WI38 (cell line): ENCODE data around the gene R3HCC1L.

Source experiments
- H3K4me3 ChIP-seq: 2 replicates; pipeline ENCODE4 v1.5.1; 2011; ENCODE audit warnings: low read depth, mild to moderate bottlenecking, control low read depth, low read length
- TF ChIP-seq, protein P1 (sequence below): IDR thresholded peaks from 2 replicates; pipeline ENCODE4 v1.5.1; 2012; ENCODE audit warnings: low read depth, mild to moderate bottlenecking, control low read depth, low read length

The R3HCC1L gene

DNA sequence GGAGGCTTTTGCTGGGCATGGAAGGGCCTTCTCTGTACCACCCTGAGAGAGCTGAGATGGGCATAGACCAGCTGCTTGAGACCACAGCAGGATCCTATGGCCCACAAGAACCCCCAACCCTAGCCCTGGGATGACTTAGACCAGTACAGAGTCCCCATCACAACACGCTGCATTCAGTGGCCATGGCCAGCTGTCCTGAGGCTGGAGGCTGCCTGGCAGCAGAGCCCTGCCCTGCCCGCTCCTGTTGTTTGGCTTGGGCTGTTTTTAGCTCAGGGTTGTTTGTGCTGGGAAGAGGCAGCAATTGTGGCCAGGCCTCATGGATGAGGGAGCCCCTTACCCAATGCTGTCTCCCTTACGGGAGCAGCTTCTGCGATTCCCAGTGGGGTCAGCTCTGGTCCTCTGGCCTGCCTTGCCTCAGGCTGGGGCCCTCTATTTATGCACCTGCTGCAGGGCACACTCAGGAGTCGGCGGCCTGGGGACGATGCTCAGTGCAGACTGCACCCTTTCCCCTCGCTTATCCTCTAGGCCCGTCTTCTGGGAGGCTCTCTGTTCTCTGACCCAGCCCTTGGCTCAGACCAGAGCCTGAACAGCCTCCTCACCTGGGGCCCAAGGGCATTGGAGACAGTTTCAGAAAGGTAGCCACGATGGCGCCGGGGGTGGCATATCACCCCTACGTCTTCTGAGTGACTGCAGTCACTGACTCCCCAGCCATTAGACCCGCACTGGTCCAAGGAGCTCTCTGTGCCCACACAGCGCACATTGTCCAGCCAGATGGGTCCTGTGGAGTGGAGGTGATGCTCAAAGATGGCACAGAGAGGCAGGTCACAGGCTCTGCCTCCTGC, 127.2 kb downstream of the R3HCC1L start:
- TF ChIP-seq, protein P1, sequence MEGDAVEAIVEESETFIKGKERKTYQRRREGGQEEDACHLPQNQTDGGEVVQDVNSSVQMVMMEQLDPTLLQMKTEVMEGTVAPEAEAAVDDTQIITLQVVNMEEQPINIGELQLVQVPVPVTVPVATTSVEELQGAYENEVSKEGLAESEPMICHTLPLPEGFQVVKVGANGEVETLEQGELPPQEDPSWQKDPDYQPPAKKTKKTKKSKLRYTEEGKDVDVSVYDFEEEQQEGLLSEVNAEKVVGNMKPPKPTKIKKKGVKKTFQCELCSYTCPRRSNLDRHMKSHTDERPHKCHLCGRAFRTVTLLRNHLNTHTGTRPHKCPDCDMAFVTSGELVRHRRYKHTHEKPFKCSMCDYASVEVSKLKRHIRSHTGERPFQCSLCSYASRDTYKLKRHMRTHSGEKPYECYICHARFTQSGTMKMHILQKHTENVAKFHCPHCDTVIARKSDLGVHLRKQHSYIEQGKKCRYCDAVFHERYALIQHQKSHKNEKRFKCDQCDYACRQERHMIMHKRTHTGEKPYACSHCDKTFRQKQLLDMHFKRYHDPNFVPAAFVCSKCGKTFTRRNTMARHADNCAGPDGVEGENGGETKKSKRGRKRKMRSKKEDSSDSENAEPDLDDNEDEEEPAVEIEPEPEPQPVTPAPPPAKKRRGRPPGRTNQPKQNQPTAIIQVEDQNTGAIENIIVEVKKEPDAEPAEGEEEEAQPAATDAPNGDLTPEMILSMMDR, result no peak
- H3K4me3 ChIP-seq, result no peak overlapping the region

DNA sequence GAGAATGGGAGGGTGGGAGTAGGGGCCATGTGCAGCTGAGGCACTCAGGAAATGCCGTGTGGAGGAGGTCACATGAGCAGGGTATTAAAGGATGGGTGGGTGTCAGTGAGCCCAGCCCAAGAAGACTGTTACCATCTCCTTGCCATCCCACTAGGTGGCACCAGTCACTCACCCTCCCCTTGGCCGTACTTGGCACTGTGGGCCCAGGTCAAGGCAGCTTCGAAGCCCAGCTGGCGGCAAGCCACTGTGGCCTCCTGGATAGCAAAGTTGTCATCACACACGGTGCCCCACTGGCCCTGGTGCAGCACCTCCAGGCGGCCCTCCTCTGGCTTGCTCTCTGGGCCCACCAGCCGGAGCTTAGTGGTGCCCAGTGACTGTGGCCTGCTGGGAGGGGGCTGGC, 128.1 kb downstream of the R3HCC1L start:
- TF ChIP-seq, protein P1, result peak; percentile 37; the same call in 1 of the 2 replicates

DNA sequence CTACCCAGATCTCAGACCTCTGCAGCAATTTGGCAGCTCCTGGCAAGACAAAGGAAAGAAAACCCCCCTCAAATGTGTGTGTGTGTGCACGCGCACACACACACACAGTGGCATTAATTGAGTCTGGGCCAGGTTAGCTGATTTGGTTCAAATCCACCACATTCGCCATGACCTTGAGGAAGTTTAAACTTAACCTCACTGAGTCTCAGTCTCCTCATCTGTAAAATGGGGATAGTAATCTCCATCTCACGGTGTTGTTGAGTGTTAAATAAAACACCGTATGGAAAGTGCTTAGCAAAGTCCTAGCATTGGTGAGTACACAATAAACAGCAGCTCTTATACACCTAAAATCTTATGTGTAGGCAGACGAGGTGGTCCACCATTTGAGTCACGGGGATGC, 128.6 kb downstream of the R3HCC1L start:
- TF ChIP-seq, protein P1, result no peak
- no peak overlapping the region for H3K4me3 ChIP-seq

More for the DNA sequence above, 128.1 kb downstream of the R3HCC1L start:
- H3K4me3 ChIP-seq, result no peak overlapping the region

DNA sequence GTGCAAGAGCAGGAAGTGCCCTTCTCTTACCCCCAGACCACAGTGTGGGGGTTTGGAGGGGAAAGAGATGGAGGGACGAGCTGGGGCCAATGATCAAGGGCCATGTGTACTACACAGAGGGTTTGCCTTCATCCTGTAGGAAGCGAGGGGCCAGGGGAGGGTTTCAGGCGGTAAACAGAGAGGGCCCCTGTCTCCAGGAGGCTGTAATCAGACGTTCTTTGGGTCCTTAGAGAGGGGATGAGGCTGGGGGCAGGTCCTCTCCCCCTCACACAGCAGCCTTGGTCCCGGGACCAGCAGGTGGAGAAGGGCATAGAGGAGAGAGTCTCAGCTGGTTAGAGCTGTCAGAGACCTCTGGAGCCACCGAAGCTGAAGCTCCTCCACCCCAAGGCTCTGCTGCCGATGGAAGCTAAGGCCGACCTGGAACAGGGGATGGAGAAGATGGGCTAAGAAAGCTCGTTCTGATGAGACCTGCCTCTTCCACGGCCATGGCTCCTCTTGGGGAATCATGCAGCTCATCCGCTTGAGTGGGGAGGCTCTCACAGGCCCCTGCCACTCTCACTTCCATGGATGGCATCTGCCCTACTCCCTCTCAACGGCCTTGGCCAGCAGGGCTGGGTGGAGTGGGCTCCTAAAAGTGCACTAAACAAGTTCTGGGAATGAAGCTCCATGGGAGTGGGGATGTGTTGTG, 130.1 kb downstream of the R3HCC1L start:
- no peak overlapping the region for H3K4me3 ChIP-seq
- TF ChIP-seq, protein P1, result no peak

DNA sequence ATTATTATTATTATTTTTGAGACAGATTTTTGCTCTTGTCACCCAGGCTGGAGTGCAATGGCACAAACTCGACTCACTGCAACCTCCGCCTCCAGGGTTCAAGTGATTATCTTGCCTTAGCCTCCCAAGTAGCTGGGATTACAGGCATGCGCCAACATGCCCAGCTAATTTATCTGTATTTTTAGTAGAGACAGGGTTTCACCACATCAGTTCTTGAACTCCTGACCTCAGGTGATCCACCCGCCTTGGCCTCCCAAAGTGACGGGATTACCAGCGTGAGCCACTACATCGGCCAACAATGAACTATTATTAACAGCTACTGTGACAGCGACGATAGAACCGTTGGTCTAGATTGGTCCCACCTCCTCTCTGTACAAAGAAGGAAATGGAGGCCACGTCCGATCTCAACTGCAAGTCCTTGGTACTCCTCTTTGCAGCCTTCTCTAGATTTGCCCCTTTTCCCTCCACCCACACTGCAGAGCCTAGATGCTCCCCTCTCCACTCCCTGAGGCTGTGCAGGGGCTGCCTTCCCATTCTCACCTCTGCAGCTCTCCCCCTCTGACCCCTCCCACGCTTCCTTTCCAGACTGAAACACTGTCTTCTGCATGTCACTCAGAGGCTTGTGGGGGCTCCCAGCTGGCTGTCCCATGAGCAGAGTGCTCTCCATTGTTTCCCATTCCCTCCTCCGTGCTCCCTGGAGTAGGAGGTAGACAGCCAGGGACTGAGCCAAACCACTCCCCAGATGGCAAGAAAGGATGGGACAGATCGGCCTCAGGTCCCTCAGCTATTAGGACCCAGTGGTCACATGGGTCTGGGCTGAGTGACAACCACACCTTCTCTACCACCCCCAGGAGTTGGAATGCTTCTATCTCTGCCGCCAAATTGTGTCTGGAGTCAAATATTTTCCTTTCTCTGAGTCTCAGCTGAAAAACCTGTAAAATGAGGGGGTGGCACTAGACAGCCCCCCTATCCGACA, 131.2 kb downstream of the R3HCC1L start:
- TF ChIP-seq, protein P1, result no peak
- no peak overlapping the region for H3K4me3 ChIP-seq

DNA sequence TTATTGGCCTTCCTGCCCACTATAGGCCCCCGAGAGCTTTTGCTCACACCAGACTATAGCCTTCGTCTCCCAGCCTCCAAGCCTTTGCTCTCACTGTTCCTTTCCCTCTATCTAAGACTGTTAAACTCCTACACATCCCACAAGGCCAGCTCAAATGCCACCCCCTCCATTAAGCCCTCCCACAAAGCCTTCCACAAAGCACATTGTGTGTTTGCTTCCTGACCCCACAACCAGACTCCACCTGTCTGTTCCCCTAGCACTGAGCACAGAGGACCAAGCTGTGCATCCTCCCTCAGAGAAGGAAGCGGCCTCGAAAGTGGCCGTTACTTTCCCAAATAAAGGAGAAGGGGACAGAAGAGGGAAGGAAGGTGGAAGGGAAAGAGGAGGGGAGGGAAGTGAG, 132.2 kb downstream of the R3HCC1L start:
- TF ChIP-seq, protein P1, result no peak
- H3K4me3 ChIP-seq, result no peak overlapping the region
